A673 (cell line): Measurements from ENCODE around the gene RNF215. TPM values are rescaled to one million over a fixed set of nuclear protein-coding genes. Genes with fewer than 3 reads are reported as not detected.

Source experiments
- BruUV-seq: library from RNA; stranded (reverse); fragments of 400-500 nt; replicated peaks from 2 replicates; lab custom pipeline; 2021; lab: Mats Ljungman, UMichigan
- CTCF ChIA-PET: fragments of 300-600 bp; sonication (Branson Sonifier 250); formaldehyde crosslinking; loops from one replicate; lab custom pipeline; 2022; ENCODE audit warnings: antibody characterized with exemption; lab: Charles Lee
- POLR2A ChIA-PET: fragments of 300-600 bp; sonication (Branson Sonifier 250); formaldehyde crosslinking; loops from one replicate; lab custom pipeline; 2022; ENCODE audit warnings: antibody characterized with exemption; ENCODE audit not compliant: low non-redundant PET; lab: Charles Lee
- DNase-seq: peaks from one replicate; pipeline ENCODE4 v3.0.0-alpha.2; 2015; ENCODE audit warnings: low spot score
- H3K27ac ChIP-seq: fragments of 200-600 bp; sonication (generic); 2 replicates; pipeline ENCODE4 v1.5.1; 2016; ENCODE audit warnings: mixed run types, low read depth, mild to moderate bottlenecking, mixed read lengths, antibody characterized with exemption, low read length; ENCODE audit not compliant: poor library complexity, severe bottlenecking
- H3K27me3 ChIP-seq: fragments of 200-600 bp; sonication (generic); replicated peaks from 2 replicates; pipeline ENCODE4 v1.6.1; 2017; ENCODE audit warnings: mixed run types, low read depth, mild to moderate bottlenecking, mixed read lengths, antibody characterized with exemption, low read length; ENCODE audit not compliant: insufficient read depth, poor library complexity
- H3K36me3 ChIP-seq: fragments of 200-600 bp; sonication (generic); 2 replicates; pipeline ENCODE4 v1.6.1; 2016; ENCODE audit warnings: mixed run types, mild to moderate bottlenecking, mixed read lengths, antibody characterized with exemption, low read length; ENCODE audit not compliant: insufficient read depth, poor library complexity, severe bottlenecking
- H3K4me1 ChIP-seq: fragments of 200-600 bp; sonication (generic); 2 replicates; pipeline ENCODE4 v1.6.1; 2017; ENCODE audit warnings: mixed run types, mild to moderate bottlenecking, mixed read lengths, antibody characterized with exemption, low read length; ENCODE audit not compliant: insufficient read depth, poor library complexity, severe bottlenecking
- H3K4me3 ChIP-seq: fragments of 200-600 bp; sonication (generic); 2 replicates; pipeline ENCODE4 v1.5.1; 2016; ENCODE audit warnings: low read depth, mixed run types, mild to moderate bottlenecking, mixed read lengths, low read length; ENCODE audit not compliant: poor library complexity, severe bottlenecking
- H3K9me3 ChIP-seq: fragments of 200-600 bp; sonication (generic); 2 replicates; pipeline ENCODE4 v1.6.1; 2016; ENCODE audit warnings: mixed run types, low read depth, mild to moderate bottlenecking, mixed read lengths, antibody characterized with exemption, low read length; ENCODE audit not compliant: poor library complexity, severe bottlenecking
- EZH2 ChIP-seq: fragments of 200-600 bp; sonication (generic); IDR thresholded peaks from 2 replicates; pipeline ENCODE4 v1.6.1; 2017; ENCODE audit warnings: borderline replicate concordance, low read depth, mild to moderate bottlenecking, mixed read lengths, antibody characterized with exemption, low read length; ENCODE audit not compliant: poor library complexity, severe bottlenecking
- intact Hi-C: fragments of 100-400 bp; cut with micrococcal nuclease; formaldehyde crosslinking; loops from one replicate; pipeline ENCODE4 v1.10.0; 2022; ENCODE audit not compliant: unreplicated experiment
- total RNA-seq: library from RNA; stranded (reverse); gene quantifications from 2 replicates; pipeline ENCODE4 v1.2.3, GENCODE V29; 2021
- TF ChIP-seq, protein P1 (sequence below): fragments of 300-800, 200-600 bp; sonication (generic); conservative IDR thresholded peaks from 2 replicates; pipeline ENCODE4 v1.5.1; 2017; ENCODE audit warnings: low read depth, mild to moderate bottlenecking, antibody characterized with exemption, low read length, moderate library complexity, mixed read lengths

The RNF215 gene
- total RNA-seq, 1 experiment from 2014 or later = 18.9 TPM

DNA sequence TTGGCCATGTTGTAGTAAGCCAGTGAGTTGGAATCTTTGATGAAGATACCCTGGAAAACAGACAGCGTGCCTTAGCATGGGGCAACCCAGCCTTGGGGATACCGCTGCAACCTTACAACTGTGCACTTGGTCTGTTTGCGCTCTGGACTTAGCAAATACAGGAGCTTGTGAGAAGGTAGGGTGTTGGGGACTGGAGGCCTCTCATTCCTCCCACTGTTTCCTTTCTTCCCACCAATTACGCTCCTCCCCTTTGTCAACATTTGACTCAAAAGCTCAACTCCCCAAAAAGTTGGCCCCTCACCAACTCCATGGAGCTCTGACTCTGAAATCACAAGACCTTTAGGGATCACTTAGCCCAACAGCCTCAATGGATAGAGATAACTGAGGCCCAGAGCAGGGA lies 52.6 kb downstream of the RNF215 start:
- CTCF ChIA-PET = no interaction called here
- no TSS peak for BruUV-seq
- no peak for DNase-seq

GRCh38 chr22:30333707-30334087 lies 53.5 kb downstream of the RNF215 start:
- H3K4me3 ChIP-seq = no peak overlapping the region

More for the DNA sequence above, 52.6 kb downstream of the RNF215 start:
- no peaks in the 10 kb centered on the region for H3K27me3 ChIP-seq
- POLR2A ChIA-PET = no interaction called here
- H3K4me3 ChIP-seq = no peak overlapping the region
- peaks cover 78% of the 10 kb centered on the region for H3K36me3 ChIP-seq
- intact Hi-C loops = no loop called here
- no peaks in the 10 kb centered on the region for H3K9me3 ChIP-seq
- no peak overlapping the region for H3K27ac ChIP-seq
- H3K4me1 ChIP-seq = no peaks in the 10 kb centered on the region
- TF ChIP-seq EZH2 = no peak
- TF ChIP-seq, protein P1, sequence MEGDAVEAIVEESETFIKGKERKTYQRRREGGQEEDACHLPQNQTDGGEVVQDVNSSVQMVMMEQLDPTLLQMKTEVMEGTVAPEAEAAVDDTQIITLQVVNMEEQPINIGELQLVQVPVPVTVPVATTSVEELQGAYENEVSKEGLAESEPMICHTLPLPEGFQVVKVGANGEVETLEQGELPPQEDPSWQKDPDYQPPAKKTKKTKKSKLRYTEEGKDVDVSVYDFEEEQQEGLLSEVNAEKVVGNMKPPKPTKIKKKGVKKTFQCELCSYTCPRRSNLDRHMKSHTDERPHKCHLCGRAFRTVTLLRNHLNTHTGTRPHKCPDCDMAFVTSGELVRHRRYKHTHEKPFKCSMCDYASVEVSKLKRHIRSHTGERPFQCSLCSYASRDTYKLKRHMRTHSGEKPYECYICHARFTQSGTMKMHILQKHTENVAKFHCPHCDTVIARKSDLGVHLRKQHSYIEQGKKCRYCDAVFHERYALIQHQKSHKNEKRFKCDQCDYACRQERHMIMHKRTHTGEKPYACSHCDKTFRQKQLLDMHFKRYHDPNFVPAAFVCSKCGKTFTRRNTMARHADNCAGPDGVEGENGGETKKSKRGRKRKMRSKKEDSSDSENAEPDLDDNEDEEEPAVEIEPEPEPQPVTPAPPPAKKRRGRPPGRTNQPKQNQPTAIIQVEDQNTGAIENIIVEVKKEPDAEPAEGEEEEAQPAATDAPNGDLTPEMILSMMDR = no peak

DNA sequence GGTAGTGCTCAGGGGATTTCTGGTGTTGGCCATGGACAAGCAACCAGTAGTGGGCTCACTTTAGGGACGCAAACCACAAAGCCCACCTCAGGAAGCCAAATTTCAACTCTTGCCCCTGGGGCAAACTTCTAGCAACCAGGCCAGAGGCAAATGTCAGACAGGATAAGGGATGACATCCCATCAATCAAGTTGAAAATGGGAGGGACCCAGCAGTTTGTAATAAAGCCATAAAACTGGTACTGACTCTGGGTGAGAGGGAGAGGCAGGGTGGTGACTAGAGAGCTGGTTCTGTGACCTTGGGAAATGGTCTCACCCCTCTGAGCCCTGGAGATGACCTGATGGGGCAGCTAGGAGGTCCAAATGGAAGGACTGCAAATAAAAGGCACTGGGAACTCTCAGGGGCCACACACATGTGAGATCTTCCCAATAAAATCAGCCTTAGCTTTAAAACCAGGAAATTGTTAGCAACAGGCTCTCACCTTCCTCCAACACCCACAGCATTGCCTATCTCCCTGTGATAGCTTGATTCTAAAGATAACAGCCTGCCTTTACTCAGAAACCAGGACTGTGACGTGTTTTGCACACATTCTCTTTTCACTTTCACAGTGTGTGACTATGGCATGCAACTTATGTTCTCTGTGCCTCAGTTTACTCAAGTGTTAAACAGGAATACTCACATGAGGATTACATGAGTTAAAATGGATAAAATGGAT lies 54.1 kb downstream of the RNF215 start:
- H3K27me3 ChIP-seq = no peaks in the 10 kb centered on the region
- no peak overlapping the region for H3K27ac ChIP-seq
- ChIA-PET POLR2A (no interaction called here), CTCF (no interaction called here)
- H3K9me3 ChIP-seq = no peaks in the 10 kb centered on the region
- intact Hi-C loops = no loop called here
- DNase-seq = no peak
- peaks cover 63% of the 10 kb centered on the region for H3K36me3 ChIP-seq
- TF ChIP-seq EZH2 = no peak
- TF ChIP-seq, protein P1 = no peak
- no TSS peak for BruUV-seq
- no peaks in the 10 kb centered on the region for H3K4me1 ChIP-seq
- H3K4me3 ChIP-seq = no peak overlapping the region

More at GRCh38 chr22:30333707-30334087, 53.5 kb downstream of the RNF215 start:
- Histone ChIP-seq H3K27ac (no peak overlapping the region), H3K4me1 (no peaks in the 10 kb centered on the region), H3K9me3 (no peaks in the 10 kb centered on the region), H3K36me3 (peaks cover 68% of the 10 kb centered on the region), H3K27me3 (no peaks in the 10 kb centered on the region)
- ChIA-PET CTCF (no interaction called here), POLR2A (no interaction called here)
- TF ChIP-seq EZH2 = no peak
- TF ChIP-seq, protein P1 = no peak
- BruUV-seq = no TSS peak
- intact Hi-C loops = no loop called here
- DNase-seq = no peak
